ENCODE data around the gene EGLN1. TPM values are rescaled to one million over a fixed set of nuclear protein-coding genes. Genes with fewer than 3 reads are reported as not detected.
"Not testable (repeated sequence)": the region's sequence is repeated elsewhere in the genome, so short reads cannot be mapped to it uniquely, and the experiment has no call there.

EGLN1 gene
- total RNA-seq = 10 to 100 TPM; 15.5 to 25.9 TPM

DNA sequence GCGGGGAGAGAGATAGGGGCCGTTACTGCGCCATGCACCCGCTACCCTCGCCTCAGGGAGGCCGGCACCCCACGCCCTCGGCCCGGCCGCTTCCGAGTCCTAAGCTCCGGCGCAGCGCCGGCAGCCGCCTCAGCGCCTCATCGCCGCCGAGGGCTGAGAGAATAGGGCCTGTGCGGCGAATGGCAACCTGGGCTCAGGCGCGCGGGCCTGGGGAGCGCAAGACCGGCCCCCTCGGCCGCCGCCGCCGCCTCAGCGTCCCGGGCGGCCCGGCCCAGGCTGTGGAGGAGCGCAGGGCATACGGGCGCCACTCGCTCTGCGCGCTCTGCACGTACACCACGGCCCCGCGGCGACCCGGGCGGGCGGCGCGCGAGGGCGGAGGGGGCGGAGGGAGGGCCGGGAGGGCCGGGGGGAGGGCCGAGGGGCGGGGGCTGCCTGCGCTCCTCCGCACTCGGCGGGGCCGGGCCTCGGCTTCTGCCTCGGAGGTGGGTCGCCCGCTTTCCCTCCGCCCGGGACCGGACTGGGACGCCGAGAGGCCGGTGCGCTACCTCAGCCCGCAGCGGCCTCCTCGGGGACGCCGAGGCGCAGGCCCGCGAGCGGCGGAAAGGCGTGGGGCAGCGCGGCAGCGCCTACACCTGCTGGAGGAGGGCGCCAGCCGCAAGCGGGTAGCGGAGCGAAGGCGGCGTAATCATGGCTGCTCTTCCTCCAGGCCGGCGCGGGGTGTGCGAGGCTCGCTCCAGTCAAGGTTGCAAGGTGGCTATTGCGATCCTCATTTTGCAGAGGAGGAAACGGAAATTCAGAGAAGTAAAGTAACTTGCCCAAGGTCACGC is at the start of gene EGLN1:
EGLN1 (minus strand) TSS at position 317 of the 827 bp plus-strand sequence. CDS start 399 bp downstream, outside the sequence.
- Mint-ChIP-seq H3K27ac (peak within 1 kb of the TSS; percentile 80 to 85), H3K9me3 (no peaks in the 10 kb centered on the region), H3K36me3 (peaks cover 6% of the 10 kb centered on the region), H3K27me3 (peaks cover 9 to 10% of the 10 kb centered on the region in 2 donors), H3K4me3 (peak within 1 kb of the TSS; percentile 98), H3K4me1 (ENCODE audit: low read depth in 2 of 2) (peaks cover 32 to 39% of the 10 kb centered on the region in 2 donors)
- ATAC-seq (peak; percentile 93 to 95), DNase-seq (ENCODE audit: low spot score) (peak; percentile 89)

DNA sequence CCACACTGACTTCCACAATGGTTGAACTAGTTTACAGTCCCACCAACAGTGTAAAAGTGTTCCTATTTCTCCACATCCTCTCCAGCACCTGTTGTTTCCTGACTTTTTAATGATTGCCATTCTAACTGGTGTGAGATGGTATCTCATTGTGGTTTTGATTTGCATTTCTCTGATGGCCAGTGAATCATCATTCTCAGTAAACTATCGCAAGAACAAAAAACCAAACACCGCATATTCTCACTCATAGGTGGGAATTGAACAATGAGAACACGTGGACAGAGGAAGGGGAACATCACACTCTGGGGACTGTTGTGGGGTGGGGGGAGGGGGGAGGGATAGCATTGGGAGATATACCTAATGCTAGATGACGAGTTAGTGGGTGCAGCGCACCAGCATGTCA is 49.4 kb upstream of the EGLN1 start:
- not testable (repeated sequence) for H3K4me3 Mint-ChIP-seq; H3K9me3 Mint-ChIP-seq; H3K27ac Mint-ChIP-seq; DNase-seq (ENCODE audit: low spot score); H3K4me1 Mint-ChIP-seq (ENCODE audit: low read depth in 2 of 2); H3K36me3 Mint-ChIP-seq
- peaks cover 31 to 32% of the 10 kb centered on the region in 2 donors for H3K27me3 Mint-ChIP-seq
- ATAC-seq = peak; percentile 40 to 52

DNA sequence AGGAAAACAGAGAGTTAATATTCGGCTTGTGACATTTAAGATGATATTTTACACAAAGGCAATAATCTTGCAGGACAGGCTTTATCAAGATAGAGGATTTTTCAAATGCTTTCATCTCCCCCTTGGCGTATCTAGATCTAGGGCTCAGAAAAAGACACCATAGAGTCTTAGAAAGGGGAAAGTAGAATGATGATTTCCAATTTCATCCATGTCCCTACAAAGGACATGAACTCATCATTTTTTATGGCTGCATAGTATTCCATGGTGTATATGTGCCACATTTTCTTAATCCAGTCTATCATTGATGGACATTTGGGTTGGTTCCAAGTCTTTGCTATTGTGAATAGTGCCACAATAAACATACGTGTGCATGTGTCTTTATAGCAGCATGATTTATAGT is 48.9 kb upstream of the EGLN1 start:
- not testable (repeated sequence) for H3K36me3 Mint-ChIP-seq; ATAC-seq; DNase-seq (ENCODE audit: low spot score); H3K9me3 Mint-ChIP-seq; H3K27ac Mint-ChIP-seq; H3K4me1 Mint-ChIP-seq (ENCODE audit: low read depth in 2 of 2); H3K4me3 Mint-ChIP-seq
- H3K27me3 Mint-ChIP-seq = peaks cover 34 to 35% of the 10 kb centered on the region in 2 donors

DNA sequence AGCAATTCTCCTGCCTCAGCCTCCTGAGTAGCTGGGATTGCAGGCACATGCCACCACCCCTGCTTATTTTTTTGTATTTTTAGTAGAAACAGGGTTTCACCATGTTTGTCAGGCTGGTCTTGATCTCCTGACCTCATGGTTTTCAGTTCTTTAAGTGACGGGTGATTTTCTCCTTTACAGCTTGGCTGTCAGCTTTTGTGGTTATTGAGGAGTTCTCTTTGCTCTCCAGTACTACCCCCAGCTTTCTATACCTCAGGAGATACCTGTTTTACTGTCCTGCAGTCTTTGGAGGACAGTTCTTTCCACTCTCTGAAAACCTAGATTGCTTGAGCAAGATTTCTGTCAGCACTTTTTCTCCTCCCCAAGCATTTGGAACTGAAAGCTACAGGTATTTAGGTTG is 45.9 kb upstream of the EGLN1 start:
- Mint-ChIP-seq H3K36me3 (peaks cover 5% of the 10 kb centered on the region), H3K27me3 (peaks cover 39 to 50% of the 10 kb centered on the region in 2 donors), H3K4me1 (ENCODE audit: low read depth in 2 of 2) (peaks cover 9 to 16% of the 10 kb centered on the region in 2 donors), H3K9me3 (peaks cover 2% of the 10 kb centered on the region), H3K4me3 (no peak overlapping the region), H3K27ac (no peak overlapping the region)
- DNase-seq (ENCODE audit: low spot score) (no peak), ATAC-seq (no peak)

DNA sequence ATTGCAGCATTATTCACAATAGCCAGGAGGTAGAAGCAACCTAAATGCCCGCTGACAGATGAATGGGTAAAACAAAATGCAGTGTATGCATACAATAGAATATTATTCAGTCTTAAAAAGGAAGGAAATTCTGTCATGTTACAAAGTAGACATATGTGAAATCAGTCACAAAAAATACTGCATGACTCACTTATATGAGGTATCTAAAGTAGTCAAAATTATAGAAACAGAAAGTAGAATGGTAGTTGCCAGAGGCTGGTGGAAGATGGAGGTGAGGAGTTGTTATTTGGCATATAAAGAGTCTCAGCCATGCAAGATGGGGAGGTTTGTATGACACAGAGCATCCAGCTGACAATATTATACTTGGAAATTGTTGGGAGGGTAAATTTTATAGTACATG is 43.0 kb upstream of the EGLN1 start:
- H3K9me3 Mint-ChIP-seq = peaks cover 2% of the 10 kb centered on the region
- peaks cover 15% of the 10 kb centered on the region for H3K36me3 Mint-ChIP-seq
- no peak overlapping the region for H3K27ac Mint-ChIP-seq
- H3K27me3 Mint-ChIP-seq = peaks cover 56 to 69% of the 10 kb centered on the region in 2 donors
- ATAC-seq (peak; percentile 73 to 79), DNase-seq (ENCODE audit: low spot score) (no peak)
- peak overlapping the region; percentile 8 for H3K4me3 Mint-ChIP-seq
- H3K4me1 Mint-ChIP-seq (ENCODE audit: low read depth in 2 of 2) = peaks cover 18 to 37% of the 10 kb centered on the region in 2 donors

DNA sequence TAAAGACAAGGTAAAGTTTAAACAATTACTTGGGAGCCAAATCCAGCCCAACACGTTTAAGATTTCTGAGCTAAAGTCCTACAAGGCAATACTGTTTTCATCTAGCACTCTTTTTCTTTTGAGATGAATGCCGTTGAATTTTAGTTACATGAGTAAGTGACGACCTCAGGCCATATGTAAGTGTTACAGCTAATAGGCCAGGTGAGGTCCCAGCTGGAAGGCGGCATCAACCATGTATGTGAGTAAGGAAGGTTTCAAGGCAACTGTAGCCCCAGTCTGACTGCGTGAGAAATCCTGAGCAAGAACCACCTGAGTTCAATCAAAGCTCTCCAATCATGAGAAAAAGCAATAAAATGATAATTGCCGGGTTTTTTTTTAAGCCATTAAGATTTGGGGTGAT is 41.5 kb upstream of the EGLN1 start:
- no peak overlapping the region for H3K4me3 Mint-ChIP-seq
- DNase-seq (ENCODE audit: low spot score) = no peak
- peaks cover 25 to 40% of the 10 kb centered on the region in 2 donors for H3K4me1 Mint-ChIP-seq (ENCODE audit: low read depth in 2 of 2)
- H3K9me3 Mint-ChIP-seq = peaks cover 2% of the 10 kb centered on the region
- peaks cover 60 to 72% of the 10 kb centered on the region in 2 donors for H3K27me3 Mint-ChIP-seq
- H3K27ac Mint-ChIP-seq = no peak overlapping the region
- no peak for ATAC-seq
- peaks cover 15% of the 10 kb centered on the region for H3K36me3 Mint-ChIP-seq

DNA sequence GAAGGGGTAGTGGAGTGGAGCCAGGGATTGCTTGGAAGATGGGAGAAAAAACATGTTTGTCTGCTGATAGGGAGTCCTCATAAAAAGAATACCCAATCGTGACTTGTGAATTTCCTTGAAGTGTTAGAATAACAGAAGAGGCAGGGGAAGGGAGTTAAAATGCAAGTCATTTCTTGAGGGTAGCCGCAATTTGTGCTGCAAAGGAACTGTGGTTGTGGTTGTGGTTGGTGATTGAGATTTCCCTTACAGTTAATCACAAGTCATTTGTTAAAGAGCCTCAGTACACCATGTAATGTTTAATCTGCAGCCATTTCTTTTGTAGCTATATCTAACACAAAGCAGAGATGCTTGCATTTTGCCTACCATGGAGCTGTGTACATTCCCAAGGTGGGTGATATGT is 38.5 kb upstream of the EGLN1 start:
- peaks cover 20% of the 10 kb centered on the region for H3K36me3 Mint-ChIP-seq
- H3K4me3 Mint-ChIP-seq = peak overlapping the region; percentile 76
- peak; percentile 85 for DNase-seq (ENCODE audit: low spot score)
- peaks cover 2% of the 10 kb centered on the region for H3K9me3 Mint-ChIP-seq
- peak overlapping the region; percentile 16 to 65 for H3K27ac Mint-ChIP-seq
- H3K4me1 Mint-ChIP-seq (ENCODE audit: low read depth in 2 of 2) = peaks cover 25 to 40% of the 10 kb centered on the region in 2 donors
- ATAC-seq = peak; percentile 94 to 96
- H3K27me3 Mint-ChIP-seq = peaks cover 48 to 63% of the 10 kb centered on the region in 2 donors

DNA sequence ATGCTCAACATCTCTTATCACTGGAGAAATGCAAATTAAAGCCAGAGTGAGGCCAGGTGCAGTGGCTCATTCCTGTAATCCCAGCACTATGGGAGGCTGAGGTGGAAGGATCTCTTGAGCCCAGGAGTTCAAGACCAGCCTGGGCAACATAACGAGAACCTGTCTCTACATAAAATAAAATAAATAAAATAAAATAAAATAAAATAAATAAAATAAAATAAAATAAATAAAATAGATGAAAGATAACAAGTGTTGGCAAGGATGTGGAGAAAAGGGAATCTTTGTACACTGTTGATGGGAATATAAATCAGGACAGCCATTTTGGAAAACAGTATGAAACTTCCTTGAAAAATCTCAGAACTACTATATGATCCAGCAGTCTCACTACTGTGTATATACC is 37.4 kb upstream of the EGLN1 start:
- not testable (repeated sequence) for H3K9me3 Mint-ChIP-seq; ATAC-seq; DNase-seq (ENCODE audit: low spot score); H3K4me3 Mint-ChIP-seq
- H3K27me3 Mint-ChIP-seq = peaks cover 46 to 64% of the 10 kb centered on the region in 2 donors
- peaks cover 18 to 32% of the 10 kb centered on the region in 2 donors for H3K4me1 Mint-ChIP-seq (ENCODE audit: low read depth in 2 of 2)
- peak overlapping the region in 1 of 2 donors; percentile 65 for H3K27ac Mint-ChIP-seq
- peaks cover 20% of the 10 kb centered on the region for H3K36me3 Mint-ChIP-seq

DNA sequence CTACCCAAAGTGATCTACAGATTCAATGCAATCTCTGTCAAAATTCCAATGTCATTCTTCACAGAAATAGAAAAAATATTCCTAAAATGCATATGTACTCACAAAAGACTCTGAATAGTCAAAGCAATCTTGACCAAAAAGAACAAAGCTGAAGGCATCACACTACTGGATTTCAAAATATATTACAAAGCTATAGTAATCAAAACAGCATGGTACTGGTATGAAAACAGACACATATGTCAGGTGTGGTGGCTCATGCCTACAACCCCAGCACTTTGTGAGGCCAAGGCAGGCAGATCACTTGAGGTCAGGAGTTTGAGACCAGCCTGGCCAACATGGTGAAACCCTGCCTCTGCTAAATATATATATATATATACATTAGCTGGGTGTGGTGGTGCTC is 35.9 kb upstream of the EGLN1 start:
- ATAC-seq; H3K4me3 Mint-ChIP-seq; H3K9me3 Mint-ChIP-seq; H3K27ac Mint-ChIP-seq; DNase-seq (ENCODE audit: low spot score): not testable (repeated sequence)
- Mint-ChIP-seq H3K4me1 (ENCODE audit: low read depth in 2 of 2) (peaks cover 18 to 24% of the 10 kb centered on the region in 2 donors), H3K27me3 (peaks cover 38 to 55% of the 10 kb centered on the region in 2 donors), H3K36me3 (peaks cover 19% of the 10 kb centered on the region)

DNA sequence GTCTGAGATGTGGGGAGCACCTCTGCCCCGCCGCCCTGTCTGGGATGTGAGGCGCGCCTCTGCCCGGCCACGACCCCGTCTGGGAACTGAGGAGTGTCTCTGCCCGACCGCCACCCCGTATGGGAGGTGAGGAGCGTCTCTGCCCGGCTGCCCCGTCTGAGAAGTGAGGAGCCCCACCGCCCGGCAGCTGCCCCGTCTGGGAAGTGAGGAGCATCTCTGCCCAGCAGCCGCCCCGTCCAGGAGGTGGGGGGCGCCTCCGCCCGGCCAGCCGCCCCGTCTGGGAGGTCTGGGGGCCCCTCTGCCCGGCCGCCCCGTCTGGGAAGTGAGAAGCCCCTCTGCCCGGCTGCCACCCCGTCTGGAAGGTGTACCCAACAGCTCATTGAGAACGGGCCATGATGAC is 32.0 kb upstream of the EGLN1 start:
- Mint-ChIP-seq H3K27me3 (peaks cover 46 to 73% of the 10 kb centered on the region in 2 donors), H3K36me3 (peaks cover 11% of the 10 kb centered on the region)
- H3K4me1 Mint-ChIP-seq (ENCODE audit: low read depth in 2 of 2); H3K4me3 Mint-ChIP-seq; DNase-seq (ENCODE audit: low spot score); H3K9me3 Mint-ChIP-seq; H3K27ac Mint-ChIP-seq; ATAC-seq: not testable (repeated sequence)

DNA sequence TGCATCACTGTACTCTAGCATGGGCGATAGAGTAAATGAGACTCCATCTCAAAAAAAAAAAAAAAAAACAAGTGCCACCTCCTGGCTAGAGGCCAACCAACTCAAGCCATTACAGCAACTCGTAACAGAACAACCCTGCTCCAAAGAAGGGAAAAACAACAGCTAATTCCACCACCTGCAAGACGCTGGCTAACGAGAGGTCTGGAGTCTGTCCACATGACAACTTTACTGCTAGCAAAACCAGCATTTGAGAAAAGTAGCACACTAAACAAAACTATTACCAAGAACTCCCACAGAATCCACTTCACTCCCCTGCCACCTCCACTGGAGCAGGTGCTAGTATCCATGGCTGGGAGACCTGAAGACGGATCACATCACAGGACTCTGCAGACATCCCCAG is 24.1 kb upstream of the EGLN1 start:
- no peak overlapping the region for H3K27ac Mint-ChIP-seq
- H3K27me3 Mint-ChIP-seq = peaks cover 58 to 68% of the 10 kb centered on the region in 2 donors

DNA sequence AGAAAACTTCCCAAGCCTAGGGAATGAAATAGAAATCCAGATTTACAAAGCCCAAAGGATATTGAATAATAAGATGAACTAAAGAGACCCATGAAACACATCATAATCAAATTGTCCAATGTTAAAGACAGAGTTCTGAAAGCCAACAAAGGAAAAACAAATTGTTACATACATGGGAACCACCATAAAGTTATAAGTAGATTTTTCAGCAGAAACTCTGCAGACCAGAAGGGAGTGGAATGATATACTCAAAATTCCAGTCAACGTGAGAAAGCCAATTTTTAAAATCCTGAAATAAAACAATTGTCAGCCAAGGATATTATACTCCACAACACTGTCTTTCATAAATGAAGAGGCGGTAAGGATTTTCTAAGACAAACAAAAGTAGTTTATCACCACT is 22.0 kb upstream of the EGLN1 start:
- Mint-ChIP-seq H3K27me3 (peaks cover 44 to 58% of the 10 kb centered on the region in 2 donors), H3K4me3 (no peak overlapping the region), H3K36me3 (peaks cover 27% of the 10 kb centered on the region), H3K27ac (no peak overlapping the region), H3K4me1 (ENCODE audit: low read depth in 2 of 2) (no peaks in the 10 kb centered on the region), H3K9me3 (no peaks in the 10 kb centered on the region)
- no peak for DNase-seq (ENCODE audit: low spot score)
- ATAC-seq = no peak

More for the DNA sequence above, 24.1 kb upstream of the EGLN1 start:
- ATAC-seq (no peak), DNase-seq (ENCODE audit: low spot score) (no peak)
- H3K4me3 Mint-ChIP-seq = no peak overlapping the region
- no peaks in the 10 kb centered on the region for H3K9me3 Mint-ChIP-seq
- H3K4me1 Mint-ChIP-seq (ENCODE audit: low read depth in 2 of 2) = no peaks in the 10 kb centered on the region
- H3K36me3 Mint-ChIP-seq = peaks cover 27% of the 10 kb centered on the region

DNA sequence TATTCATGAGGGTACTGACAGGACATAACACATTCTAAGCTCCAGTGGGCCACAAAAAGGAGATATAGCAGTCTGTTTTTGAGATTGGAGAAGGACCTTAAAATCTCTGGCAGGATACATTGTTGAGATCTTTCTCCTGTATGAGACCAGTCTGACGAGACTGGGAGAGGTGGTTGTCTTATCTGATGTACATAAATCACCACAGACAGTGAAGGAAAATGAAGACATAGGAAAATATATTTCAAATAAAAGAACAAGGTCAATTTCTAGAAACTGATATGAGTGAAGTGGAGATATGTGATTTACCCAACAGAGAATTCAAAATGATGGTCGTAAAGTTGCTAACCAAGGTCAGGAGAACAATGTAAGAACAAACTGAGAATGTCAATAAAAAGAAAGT is 21.3 kb upstream of the EGLN1 start:
- Mint-ChIP-seq H3K36me3 (peaks cover 27% of the 10 kb centered on the region), H3K27ac (no peak overlapping the region), H3K4me3 (no peak overlapping the region), H3K9me3 (no peaks in the 10 kb centered on the region), H3K4me1 (ENCODE audit: low read depth in 2 of 2) (no peaks in the 10 kb centered on the region), H3K27me3 (peaks cover 42 to 59% of the 10 kb centered on the region in 2 donors)
- ATAC-seq = no peak
- DNase-seq (ENCODE audit: low spot score) = no peak

DNA sequence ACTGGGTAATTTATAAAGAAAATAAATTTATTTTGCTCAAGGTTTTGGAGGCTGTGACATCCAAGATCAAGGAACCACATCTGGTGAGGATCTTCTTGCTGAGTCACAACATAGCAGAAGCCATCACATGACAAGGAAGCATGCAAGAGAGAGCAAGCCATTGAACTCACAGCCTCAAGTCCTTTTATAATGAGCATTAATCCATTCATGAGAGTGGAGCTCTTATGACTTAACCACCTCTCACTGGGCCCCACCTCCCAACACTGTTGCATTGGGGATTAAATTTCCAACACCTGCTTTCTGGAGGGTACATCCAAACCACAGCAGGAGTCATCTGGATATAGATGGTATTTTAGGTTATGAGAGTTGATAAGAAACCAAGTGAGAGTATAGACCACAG is 20.6 kb upstream of the EGLN1 start:
- Mint-ChIP-seq H3K27ac (no peak overlapping the region), H3K36me3 (peaks cover 27% of the 10 kb centered on the region), H3K9me3 (no peaks in the 10 kb centered on the region), H3K27me3 (peaks cover 42 to 59% of the 10 kb centered on the region in 2 donors), H3K4me3 (no peak overlapping the region), H3K4me1 (ENCODE audit: low read depth in 2 of 2) (no peaks in the 10 kb centered on the region)
- no peak for DNase-seq (ENCODE audit: low spot score)
- ATAC-seq = no peak
